ENCODE results near the gene TSACC.
"Not testable (repeated sequence)": the region's sequence is repeated elsewhere in the genome, so short reads cannot be mapped to it uniquely, and the experiment has no call there.

Gene TSACC

GRCh38 chr1:156347331-156347730 is 9.0 kb downstream of the TSACC start:
- no peak for DNase-seq

- not testable (repeated sequence) for DNase-seq
Observed at GRCh38 chr1:156352481-156352880, 14.2 kb downstream of the TSACC start.

GRCh38 chr1:156356262-156356874 is 18.0 kb downstream of the TSACC start:
- DNase-seq: no peak

GRCh38 chr1:156356875-156357534 is 18.7 kb downstream of the TSACC start:
- DNase-seq: peak; percentile 47

GRCh38 chr1:156357977-156358376 is 19.7 kb downstream of the TSACC start:
- DNase-seq: no peak

GRCh38 chr1:156358641-156359040 is 20.3 kb downstream of the TSACC start:
- DNase-seq: no peak

GRCh38 chr1:156359249-156359648 is 20.9 kb downstream of the TSACC start:
- DNase-seq: no peak

- DNase-seq: no peak
Observed at GRCh38 chr1:156359973-156360372, 21.6 kb downstream of the TSACC start.

- DNase-seq: no peak
Observed at GRCh38 chr1:156360534-156360933, 22.2 kb downstream of the TSACC start.

GRCh38 chr1:156365754-156366153 is 27.4 kb downstream of the TSACC start:
- no peak for DNase-seq

- DNase-seq: no peak
Observed at GRCh38 chr1:156366378-156367166, 28.2 kb downstream of the TSACC start.

- DNase-seq: no peak
Observed at GRCh38 chr1:156367383-156368156, 29.2 kb downstream of the TSACC start.

GRCh38 chr1:156368157-156368658 is 29.9 kb downstream of the TSACC start:
- DNase-seq: no peak

GRCh38 chr1:156368889-156369684 is 30.8 kb downstream of the TSACC start, which contains the start of gene RHBG:
Gene RHBG, plus strand, starts transcription at chr1:156369211. Its CDS starts 39 bp downstream, at chr1:156369250.
- DNase-seq: no peak

GRCh38 chr1:156369685-156370286 is 31.5 kb downstream of the TSACC start:
- DNase-seq: not testable (repeated sequence)

- DNase-seq: no peak
Observed at GRCh38 chr1:156371553-156372264, 33.4 kb downstream of the TSACC start.

- no peak for DNase-seq
Observed at GRCh38 chr1:156372265-156372586, 33.9 kb downstream of the TSACC start.

- DNase-seq: no peak
Observed at GRCh38 chr1:156372876-156373275, 34.5 kb downstream of the TSACC start.

GRCh38 chr1:156373546-156373945 is 35.2 kb downstream of the TSACC start:
- DNase-seq: no peak

- no peak for DNase-seq
Observed at GRCh38 chr1:156376146-156376545, 37.8 kb downstream of the TSACC start.

All from activated CD4-positive, alpha-beta T cell treated with anti-CD3 and anti-CD28 coated beads for 1 hour (primary cell).